HEK293T (cell line): ENCODE measurements around the gene PPIP5K1.

Source experiments
- FOXK2 ChIP-seq: fragments of 450-650 bp; IDR thresholded peaks from 2 replicates; pipeline ENCODE4 v1.6.1; 2016; ENCODE audit warnings: mild to moderate bottlenecking
- FOXM1 ChIP-seq: fragments of 450-650 bp; IDR thresholded peaks from 2 replicates; pipeline ENCODE4 v1.6.1; 2017; ENCODE audit warnings: mild to moderate bottlenecking, borderline replicate concordance
- HDGF ChIP-seq: fragments of 450-650 bp; IDR thresholded peaks from 2 replicates; pipeline ENCODE4 v1.6.1; 2017; ENCODE audit warnings: antibody characterized with exemption, borderline replicate concordance
- L3MBTL2 ChIP-seq: fragments of 450-650 bp; conservative IDR thresholded peaks from 2 replicates; pipeline ENCODE4 v1.6.1; 2016; ENCODE audit warnings: mild to moderate bottlenecking
- PKNOX1 ChIP-seq: fragments of 450-650 bp; IDR thresholded peaks from 2 replicates; pipeline ENCODE4 v1.6.1; 2016
- SUZ12 ChIP-seq: fragments of 450-650 bp; IDR thresholded peaks from 2 replicates; pipeline ENCODE4 v1.6.1; 2016; ENCODE audit warnings: mild to moderate bottlenecking
- ZNF384 ChIP-seq: fragments of 450-650 bp; IDR thresholded peaks from 2 replicates; pipeline ENCODE4 v1.6.1; 2016

GRCh38 chr15:43519196-43519595 is 70.8 kb downstream of the PPIP5K1 start:
- no peak for TF ChIP-seq HDGF
- TF ChIP-seq ZNF384, result no peak
- TF ChIP-seq L3MBTL2, result no peak
- TF ChIP-seq SUZ12, result no peak
- no peak for TF ChIP-seq FOXM1
- no peak for TF ChIP-seq PKNOX1
- TF ChIP-seq FOXK2, result no peak
